HepG2 (cell line): ENCODE data around the gene KLF7. TPM values are rescaled to one million over a fixed set of nuclear protein-coding genes. Genes with fewer than 3 reads are reported as not detected.

Source experiments
- BCL6 ChIP-seq: IDR thresholded peaks from 2 replicates; pipeline ENCODE4 v1.6.1; 2016; ENCODE audit warnings: missing genetic modification reagents, missing compliant biosample characterization
- JUN ChIP-seq: sonication (generic); formaldehyde crosslinking; IDR thresholded peaks from 2 replicates; pipeline ENCODE4 v1.4.0; 2020; ENCODE audit warnings: mild to moderate bottlenecking, missing genetic modification reagents
- MAFK ChIP-seq, 2 experiments: IDR thresholded peaks in 1 of 2; conservative IDR thresholded peaks in 1 of 2; 2 replicates each; pipeline ENCODE4 v1.6.1; 2011; ENCODE audit warnings: improper control_type of control experiment in 2 of 2, low read length in 2 of 2
- TOPORS ChIP-seq: sonication (generic); formaldehyde crosslinking; IDR thresholded peaks from 2 replicates; pipeline ENCODE4 v1.8.0; 2023; ENCODE audit warnings: mild to moderate bottlenecking, missing genetic modification reagents
- ZFP90 ChIP-seq: sonication (generic); formaldehyde crosslinking; IDR thresholded peaks from 2 replicates; pipeline ENCODE4 v1.8.0; 2022; ENCODE audit warnings: missing genetic modification reagents, mild to moderate bottlenecking, inconsistent platforms, borderline replicate concordance
- ZNF205 ChIP-seq: IDR thresholded peaks from 2 replicates; pipeline ENCODE4 v1.6.1; 2018; ENCODE audit warnings: missing biosample characterization, missing genetic modification reagents
- ZNF460 ChIP-seq: sonication (generic); formaldehyde crosslinking; IDR thresholded peaks from 2 replicates; pipeline ENCODE4 v1.5.1; 2020; ENCODE audit warnings: missing genetic modification reagents, mild to moderate bottlenecking, borderline replicate concordance
- ZSCAN22 ChIP-seq: sonication (generic); formaldehyde crosslinking; IDR thresholded peaks from 2 replicates; pipeline ENCODE4 v1.4.0; 2020; ENCODE audit warnings: mild to moderate bottlenecking, missing genetic modification reagents
- polyA plus RNA-seq, 8 experiments: library from polyadenylated mRNA; depleted of rRNA in 3 of 8; stranded (reverse) in 7 of 8; unstranded in 1 of 8; fragments of >200 nt; fragmentation: Illumina TruSeq in 4 of 8; extraction: Trizol in 4 of 8; gene quantifications; 2 replicates each; pipeline versions ENCODE4 v1.2.1 to v1.2.3, GENCODE V29; 2011 to 2016; ENCODE audit warnings: low read depth in 4 of 8, missing spikeins in 1 of 8, mixed read lengths in 1 of 8; ENCODE audit not compliant: insufficient read depth in 1 of 8
- total RNA-seq, 5 experiments: library from RNA; depleted of rRNA; stranded (reverse); fragments of >200 nt; fragmentation: Illumina TruSeq; extraction: Trizol; gene quantifications; 2 replicates each; pipeline ENCODE4 v1.2.3, GENCODE V29; 2016; ENCODE audit warnings: low read depth in 1 of 5
- TF ChIP-seq, protein P1 (sequence below): sonication (generic); formaldehyde crosslinking; IDR thresholded peaks from 2 replicates; pipeline ENCODE4 v1.4.0; 2020; ENCODE audit warnings: missing genetic modification reagents
- TF ChIP-seq, protein P2 (sequence below): sonication (generic); IDR thresholded peaks from 2 replicates; pipeline ENCODE4 v1.6.1; 2016; ENCODE audit warnings: low read depth, borderline replicate concordance
- TF ChIP-seq, protein P3 (sequence below): sonication (generic); formaldehyde crosslinking; IDR thresholded peaks from 2 replicates; pipeline ENCODE4 v1.9.0; 2021; ENCODE audit warnings: missing genetic modification reagents, mild to moderate bottlenecking, borderline replicate concordance

The KLF7 gene
- total and polyA plus RNA-seq, 2 of the 13 experiments (the other 11 are each of a cell fraction or from before 2014, with no cell fraction given) = 2.6 to 5.4 TPM

DNA sequence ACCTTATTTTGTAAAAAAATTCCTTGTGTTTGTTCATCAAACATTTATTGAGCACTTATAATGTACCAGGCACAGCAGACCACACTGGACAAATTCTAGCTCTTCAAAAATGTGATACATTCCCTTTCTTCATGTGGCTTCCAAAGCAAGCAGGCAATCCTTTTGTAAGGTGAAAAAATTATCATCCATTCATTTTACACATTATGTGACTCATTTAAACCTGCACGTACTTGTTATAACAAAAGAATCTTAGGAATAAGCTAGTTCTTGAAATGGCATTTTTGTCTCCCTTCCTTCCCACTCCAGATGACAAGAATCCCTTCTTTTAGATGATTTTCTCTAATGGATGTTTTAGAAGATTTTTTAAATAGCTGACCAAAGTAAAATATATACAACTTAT, 104.6 kb downstream of the KLF7 start (continued):
- TF ChIP-seq, protein P1, sequence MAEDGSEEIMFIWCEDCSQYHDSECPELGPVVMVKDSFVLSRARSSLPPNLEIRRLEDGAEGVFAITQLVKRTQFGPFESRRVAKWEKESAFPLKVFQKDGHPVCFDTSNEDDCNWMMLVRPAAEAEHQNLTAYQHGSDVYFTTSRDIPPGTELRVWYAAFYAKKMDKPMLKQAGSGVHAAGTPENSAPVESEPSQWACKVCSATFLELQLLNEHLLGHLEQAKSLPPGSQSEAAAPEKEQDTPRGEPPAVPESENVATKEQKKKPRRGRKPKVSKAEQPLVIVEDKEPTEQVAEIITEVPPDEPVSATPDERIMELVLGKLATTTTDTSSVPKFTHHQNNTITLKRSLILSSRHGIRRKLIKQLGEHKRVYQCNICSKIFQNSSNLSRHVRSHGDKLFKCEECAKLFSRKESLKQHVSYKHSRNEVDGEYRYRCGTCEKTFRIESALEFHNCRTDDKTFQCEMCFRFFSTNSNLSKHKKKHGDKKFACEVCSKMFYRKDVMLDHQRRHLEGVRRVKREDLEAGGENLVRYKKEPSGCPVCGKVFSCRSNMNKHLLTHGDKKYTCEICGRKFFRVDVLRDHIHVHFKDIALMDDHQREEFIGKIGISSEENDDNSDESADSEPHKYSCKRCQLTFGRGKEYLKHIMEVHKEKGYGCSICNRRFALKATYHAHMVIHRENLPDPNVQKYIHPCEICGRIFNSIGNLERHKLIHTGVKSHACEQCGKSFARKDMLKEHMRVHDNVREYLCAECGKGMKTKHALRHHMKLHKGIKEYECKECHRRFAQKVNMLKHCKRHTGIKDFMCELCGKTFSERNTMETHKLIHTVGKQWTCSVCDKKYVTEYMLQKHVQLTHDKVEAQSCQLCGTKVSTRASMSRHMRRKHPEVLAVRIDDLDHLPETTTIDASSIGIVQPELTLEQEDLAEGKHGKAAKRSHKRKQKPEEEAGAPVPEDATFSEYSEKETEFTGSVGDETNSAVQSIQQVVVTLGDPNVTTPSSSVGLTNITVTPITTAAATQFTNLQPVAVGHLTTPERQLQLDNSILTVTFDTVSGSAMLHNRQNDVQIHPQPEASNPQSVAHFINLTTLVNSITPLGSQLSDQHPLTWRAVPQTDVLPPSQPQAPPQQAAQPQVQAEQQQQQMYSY (CRISPR knock-in tag) = no peak
- TF ChIP-seq ZFP90 (CRISPR knock-in tag) = no peak
- no peak for TF ChIP-seq TOPORS (CRISPR knock-in tag)
- TF ChIP-seq BCL6 (CRISPR knock-in tag) = no peak
- TF ChIP-seq, protein P2, sequence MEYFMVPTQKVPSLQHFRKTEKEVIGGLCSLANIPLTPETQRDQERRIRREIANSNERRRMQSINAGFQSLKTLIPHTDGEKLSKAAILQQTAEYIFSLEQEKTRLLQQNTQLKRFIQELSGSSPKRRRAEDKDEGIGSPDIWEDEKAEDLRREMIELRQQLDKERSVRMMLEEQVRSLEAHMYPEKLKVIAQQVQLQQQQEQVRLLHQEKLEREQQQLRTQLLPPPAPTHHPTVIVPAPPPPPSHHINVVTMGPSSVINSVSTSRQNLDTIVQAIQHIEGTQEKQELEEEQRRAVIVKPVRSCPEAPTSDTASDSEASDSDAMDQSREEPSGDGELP = no peak
- no peak for TF ChIP-seq ZSCAN22
- no peak for TF ChIP-seq ZNF205 (CRISPR knock-in tag)
- no peak for TF ChIP-seq MAFK (conservative IDR thresholded peaks at IDR 0.05 in 1 of 2, IDR thresholded peaks at IDR 0.05 in 1 of 2; ENCODE audit: low read length in 2 of 2)
- TF ChIP-seq, protein P3, sequence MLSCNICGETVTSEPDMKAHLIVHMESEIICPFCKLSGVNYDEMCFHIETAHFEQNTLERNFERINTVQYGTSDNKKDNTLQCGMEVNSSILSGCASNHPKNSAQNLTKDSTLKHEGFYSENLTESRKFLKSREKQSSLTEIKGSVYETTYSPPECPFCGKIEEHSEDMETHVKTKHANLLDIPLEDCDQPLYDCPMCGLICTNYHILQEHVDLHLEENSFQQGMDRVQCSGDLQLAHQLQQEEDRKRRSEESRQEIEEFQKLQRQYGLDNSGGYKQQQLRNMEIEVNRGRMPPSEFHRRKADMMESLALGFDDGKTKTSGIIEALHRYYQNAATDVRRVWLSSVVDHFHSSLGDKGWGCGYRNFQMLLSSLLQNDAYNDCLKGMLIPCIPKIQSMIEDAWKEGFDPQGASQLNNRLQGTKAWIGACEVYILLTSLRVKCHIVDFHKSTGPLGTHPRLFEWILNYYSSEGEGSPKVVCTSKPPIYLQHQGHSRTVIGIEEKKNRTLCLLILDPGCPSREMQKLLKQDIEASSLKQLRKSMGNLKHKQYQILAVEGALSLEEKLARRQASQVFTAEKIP = no peak
- TF ChIP-seq ZNF460 (CRISPR knock-in tag) = no peak
- no peak for TF ChIP-seq JUN
